ENCODE measurements around the gene NFIX.

- TF ChIP-seq CTCF (IDR thresholded peaks at IDR 0.05; ENCODE audit: low read depth, low read length) (no peak), EZH2phosphoT487 (IDR thresholded peaks at IDR 0.05; ENCODE audit: low read depth) (no peak)
Measured at GRCh38 chr19:13012690-13013608, 17.7 kb downstream of the NFIX start.

Data from OCI-LY3 (cell line).